ENCODE results near the gene BRSK2. TPM values are rescaled to one million over a fixed set of nuclear protein-coding genes. Genes with fewer than 3 reads are reported as not detected.

Gene BRSK2
- total RNA-seq, 1 donor, result 0.36 TPM

DNA sequence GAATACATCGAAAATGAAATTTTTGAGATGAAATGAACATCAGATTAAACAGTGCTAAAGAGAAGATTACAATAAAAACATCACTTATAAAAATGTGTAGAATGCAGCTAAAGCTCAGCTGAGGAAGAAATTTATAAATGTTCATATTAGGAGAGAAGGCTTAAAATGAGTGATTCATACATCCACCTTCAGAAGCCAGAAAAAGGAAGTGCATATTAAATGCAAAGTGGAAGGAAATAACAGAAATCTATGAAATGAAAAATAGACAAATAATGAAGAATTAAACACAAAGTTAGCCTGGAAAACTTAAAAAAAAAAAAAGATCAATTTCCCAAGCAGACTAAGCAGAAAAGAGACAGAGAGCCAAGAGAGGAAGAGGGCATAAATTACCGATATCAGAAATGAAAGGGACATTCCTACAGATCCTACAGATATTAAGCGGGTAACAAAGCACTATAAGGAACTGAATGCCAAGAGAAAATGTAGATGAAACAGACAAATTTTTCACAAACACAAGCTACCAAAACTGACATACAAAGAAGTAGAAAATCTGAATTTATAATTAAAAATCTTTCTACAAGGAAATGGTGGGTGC lies 104.0 kb downstream of the BRSK2 start:
- TF ChIP-seq, protein P1, sequence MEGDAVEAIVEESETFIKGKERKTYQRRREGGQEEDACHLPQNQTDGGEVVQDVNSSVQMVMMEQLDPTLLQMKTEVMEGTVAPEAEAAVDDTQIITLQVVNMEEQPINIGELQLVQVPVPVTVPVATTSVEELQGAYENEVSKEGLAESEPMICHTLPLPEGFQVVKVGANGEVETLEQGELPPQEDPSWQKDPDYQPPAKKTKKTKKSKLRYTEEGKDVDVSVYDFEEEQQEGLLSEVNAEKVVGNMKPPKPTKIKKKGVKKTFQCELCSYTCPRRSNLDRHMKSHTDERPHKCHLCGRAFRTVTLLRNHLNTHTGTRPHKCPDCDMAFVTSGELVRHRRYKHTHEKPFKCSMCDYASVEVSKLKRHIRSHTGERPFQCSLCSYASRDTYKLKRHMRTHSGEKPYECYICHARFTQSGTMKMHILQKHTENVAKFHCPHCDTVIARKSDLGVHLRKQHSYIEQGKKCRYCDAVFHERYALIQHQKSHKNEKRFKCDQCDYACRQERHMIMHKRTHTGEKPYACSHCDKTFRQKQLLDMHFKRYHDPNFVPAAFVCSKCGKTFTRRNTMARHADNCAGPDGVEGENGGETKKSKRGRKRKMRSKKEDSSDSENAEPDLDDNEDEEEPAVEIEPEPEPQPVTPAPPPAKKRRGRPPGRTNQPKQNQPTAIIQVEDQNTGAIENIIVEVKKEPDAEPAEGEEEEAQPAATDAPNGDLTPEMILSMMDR (IDR thresholded peaks at IDR 0.05; ENCODE audit: insufficient read depth, low read length), result no peak
- no peak for DNase-seq (ENCODE audit: low read depth)
- no peak overlapping the region for H3K4me3 ChIP-seq (ENCODE audit: low read depth, low read length)

DNA sequence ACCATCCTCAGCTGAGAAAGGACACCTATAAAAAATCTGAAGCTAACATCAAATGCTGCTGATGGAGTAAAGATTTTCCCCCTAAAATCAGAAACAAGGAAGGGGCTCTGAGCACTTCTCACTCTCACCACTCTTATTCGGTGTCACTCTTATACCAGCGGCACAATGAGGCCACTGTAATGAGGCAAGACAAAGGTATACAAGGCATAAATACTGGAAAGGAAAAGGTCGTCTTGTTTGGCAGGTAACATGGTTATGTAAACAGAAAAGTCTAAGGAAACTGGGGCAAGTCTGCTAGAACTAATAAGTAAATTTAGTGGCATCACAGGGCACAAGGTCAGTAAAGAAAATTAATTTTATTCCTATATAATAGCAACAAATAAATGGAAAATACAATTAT lies 104.9 kb downstream of the BRSK2 start:
- TF ChIP-seq, protein P1 (IDR thresholded peaks at IDR 0.05; ENCODE audit: insufficient read depth, low read length), result no peak
- no peak for DNase-seq (ENCODE audit: low read depth)
- no peak overlapping the region for H3K4me3 ChIP-seq (ENCODE audit: low read depth, low read length)

DNA sequence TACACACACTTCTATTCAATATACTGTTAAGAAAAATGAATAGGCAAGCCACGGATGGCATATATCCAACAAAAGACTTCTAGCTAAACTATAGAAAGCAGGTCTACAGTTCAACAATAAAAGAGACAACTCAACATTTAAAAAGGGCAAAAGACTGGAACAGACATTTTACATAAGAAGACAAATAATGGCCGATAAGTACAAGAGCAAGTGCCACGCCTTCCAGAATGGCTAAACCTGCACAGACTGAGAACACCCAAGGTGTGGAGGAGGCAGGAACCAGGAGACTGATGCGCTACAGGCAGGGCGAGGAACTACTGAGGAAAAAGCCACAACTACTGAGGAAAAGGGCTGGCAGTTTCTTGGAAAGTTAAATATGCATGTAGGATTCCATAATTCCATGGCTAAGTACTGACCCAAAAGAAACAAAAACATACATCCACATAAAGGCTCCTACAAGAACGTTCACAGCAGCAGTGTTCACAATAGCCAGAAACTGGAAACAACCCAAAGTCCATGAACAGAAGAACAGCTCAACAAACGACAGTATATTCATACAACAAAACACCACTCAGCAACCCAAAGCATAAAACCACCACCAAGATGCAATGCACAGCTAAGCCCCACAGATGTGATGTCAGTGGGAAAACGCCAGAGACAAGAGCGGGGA lies 106.5 kb downstream of the BRSK2 start:
- TF ChIP-seq, protein P1 (IDR thresholded peaks at IDR 0.05; ENCODE audit: insufficient read depth, low read length), result no peak
- no peak overlapping the region for H3K4me3 ChIP-seq (ENCODE audit: low read depth, low read length)
- no peak for DNase-seq (ENCODE audit: low read depth)

DNA sequence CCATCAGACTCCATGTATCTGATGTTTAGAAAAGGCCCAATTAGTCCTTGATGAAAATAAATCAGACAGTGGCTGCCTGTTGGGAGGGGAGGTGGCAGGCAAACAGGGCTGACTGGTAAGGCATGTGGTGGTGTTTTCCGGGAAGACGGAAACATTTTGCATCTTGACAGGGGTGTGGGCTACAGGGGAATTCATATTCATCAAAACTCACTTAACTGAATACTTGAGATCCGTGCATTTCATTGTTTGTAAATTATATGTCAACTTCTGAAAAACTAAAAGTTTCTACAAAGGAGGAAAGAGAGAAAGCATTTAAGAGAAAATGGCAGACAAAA lies 107.0 kb downstream of the BRSK2 start:
- TF ChIP-seq, protein P1 (IDR thresholded peaks at IDR 0.05; ENCODE audit: insufficient read depth, low read length), result no peak
- DNase-seq (ENCODE audit: low read depth), result no peak
- H3K4me3 ChIP-seq (ENCODE audit: low read depth, low read length), result no peak overlapping the region

DNA sequence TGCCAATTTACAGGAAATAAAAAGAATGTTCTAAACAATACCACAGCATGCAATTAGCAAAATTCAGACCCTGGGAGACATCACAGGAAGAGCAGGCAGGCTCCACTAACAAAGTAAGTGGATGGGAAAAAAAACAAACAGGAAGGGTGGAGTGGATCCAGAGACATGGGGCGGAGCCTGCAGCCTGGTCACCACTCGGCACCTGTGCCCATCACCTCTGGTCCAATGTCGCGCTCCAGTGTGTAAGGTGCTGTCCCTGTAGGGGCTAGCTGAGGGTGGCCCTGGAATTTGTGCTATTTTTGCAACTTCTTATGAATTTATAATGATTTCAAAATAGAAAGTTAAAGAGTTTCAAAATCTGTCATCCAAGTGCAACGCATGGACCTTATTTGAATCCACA lies 107.9 kb downstream of the BRSK2 start:
- TF ChIP-seq, protein P1 (IDR thresholded peaks at IDR 0.05; ENCODE audit: insufficient read depth, low read length), result no peak
- no peak overlapping the region for H3K4me3 ChIP-seq (ENCODE audit: low read depth, low read length)
- DNase-seq (ENCODE audit: low read depth), result no peak

DNA sequence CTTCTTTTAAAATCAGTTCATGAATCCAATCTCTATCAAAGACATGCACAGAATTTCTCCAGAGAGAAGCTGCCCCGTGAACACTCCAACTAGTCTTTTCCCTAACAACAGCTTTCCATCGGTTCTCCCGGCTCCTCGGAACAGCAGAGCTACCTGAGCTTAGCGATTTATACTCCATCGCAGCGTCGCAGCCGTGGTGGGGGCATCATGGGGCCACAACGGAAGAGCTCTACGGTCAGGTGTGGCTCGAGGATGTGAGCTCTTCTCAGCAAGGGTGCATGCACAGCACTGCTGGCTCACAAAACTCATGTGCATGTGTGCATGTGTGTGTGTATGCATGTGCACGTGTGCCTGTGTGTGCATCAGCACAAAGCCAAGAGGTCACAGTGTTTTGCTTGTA lies 108.5 kb downstream of the BRSK2 start:
- no peak overlapping the region for H3K4me3 ChIP-seq (ENCODE audit: low read depth, low read length)
- DNase-seq (ENCODE audit: low read depth), result no peak
- TF ChIP-seq, protein P1 (IDR thresholded peaks at IDR 0.05; ENCODE audit: insufficient read depth, low read length), result no peak
